NCI-H2227 treated with DMSO at 0.1 percent for 48 hours (cell line): ENCODE results near the gene VPS35.
A peak's percentile ranks its signal among the peaks of the same experiment; 100 is the strongest.
"Not testable (repeated sequence)": the region's sequence is repeated elsewhere in the genome, so short reads cannot be mapped to it uniquely, and the experiment has no call there.

Experiments
- DNase-seq: peaks from one replicate; lab custom pipeline; 2025; lab: John Stamatoyannopoulos, UW

Gene VPS35

GRCh38 chr16:46712911-46713310 is 23.9 kb upstream of the VPS35 start:
- no peak for DNase-seq

GRCh38 chr16:46711106-46712058 is 22.4 kb upstream of the VPS35 start:
- DNase-seq: no peak

- DNase-seq: no peak
Observed at GRCh38 chr16:46709469-46710005, 20.6 kb upstream of the VPS35 start.

DNA sequence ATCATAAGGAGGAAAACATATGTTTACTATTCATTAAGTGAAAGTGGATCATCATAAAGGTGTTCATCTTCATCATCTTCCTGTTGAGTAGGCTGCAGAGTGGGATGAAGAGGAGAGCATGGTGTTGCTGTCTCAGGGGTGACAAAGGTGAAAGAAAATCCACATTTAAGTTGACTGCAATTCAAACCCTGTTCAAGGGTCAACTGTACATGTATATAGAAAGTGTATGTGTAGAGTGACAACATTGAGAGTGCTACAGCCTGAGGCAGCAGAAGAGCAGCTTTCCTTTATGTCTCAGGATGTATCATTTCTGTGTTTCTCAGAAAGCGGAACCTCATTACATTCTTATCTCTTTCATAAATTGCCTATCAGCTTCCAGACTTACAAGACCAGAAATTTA is 17.7 kb upstream of the VPS35 start:
- no peak for DNase-seq

DNA sequence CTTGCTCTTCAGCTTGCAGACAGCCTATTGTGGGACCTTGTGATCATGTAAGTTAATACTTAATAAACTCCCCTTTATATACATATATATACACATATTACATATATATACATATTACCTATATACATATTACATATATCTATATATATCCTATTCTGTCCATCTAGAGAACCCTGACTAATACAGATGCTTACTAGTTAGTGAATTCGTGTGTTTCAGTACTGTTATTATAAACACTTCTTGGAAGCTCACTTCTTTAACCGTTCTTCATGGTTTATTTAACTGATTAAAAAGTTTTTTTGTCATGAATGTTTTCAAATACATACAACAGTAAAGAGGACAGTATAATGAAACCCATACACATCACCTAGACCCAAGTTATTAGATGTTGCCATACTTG is 13.1 kb upstream of the VPS35 start:
- no peak for DNase-seq

DNA sequence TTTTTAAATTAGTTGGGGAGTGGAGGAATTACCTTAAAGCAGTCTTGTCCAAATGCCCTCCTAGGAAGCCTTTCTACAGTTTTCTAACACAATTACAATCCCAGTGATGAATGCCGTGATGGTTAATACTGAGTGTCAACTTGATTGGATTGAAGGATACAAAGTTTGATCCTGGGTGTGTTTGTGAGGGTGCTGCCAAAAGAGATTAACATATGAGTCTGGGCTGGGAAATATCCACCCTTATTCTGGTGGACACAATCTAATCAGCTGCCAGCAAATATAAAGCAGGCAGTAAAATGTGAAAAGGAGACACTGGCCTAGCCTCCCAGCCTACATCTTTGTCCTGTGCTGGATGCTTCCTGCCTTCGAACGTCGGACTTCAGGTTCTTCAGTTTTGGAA is 12.6 kb upstream of the VPS35 start:
- no peak for DNase-seq

GRCh38 chr16:46700048-46700447 is 11.1 kb upstream of the VPS35 start:
- DNase-seq: no peak

DNA sequence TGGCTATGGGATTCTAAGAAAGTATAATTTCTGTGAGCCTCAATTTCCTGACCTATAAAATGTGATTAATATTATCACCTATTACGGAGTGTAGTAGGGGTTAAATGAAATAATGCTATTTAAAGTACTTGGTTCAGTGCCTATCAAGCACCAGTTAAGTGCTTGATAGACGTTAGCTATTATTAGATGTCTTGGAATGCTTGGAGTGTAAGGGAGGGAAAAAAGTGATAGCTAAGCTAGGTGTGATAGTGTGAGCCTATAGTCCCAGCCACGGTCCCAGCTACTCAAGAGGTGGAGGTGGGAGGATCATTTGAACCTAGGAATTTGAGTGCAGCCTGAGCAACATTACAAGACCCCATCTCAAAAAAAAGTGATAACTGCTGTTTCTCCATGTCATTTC is 8.0 kb upstream of the VPS35 start:
- no peak for DNase-seq

- no peak for DNase-seq
Observed at GRCh38 chr16:46695937-46696336, 7.0 kb upstream of the VPS35 start.

- DNase-seq: no peak
Observed at GRCh38 chr16:46693598-46693997, 4.6 kb upstream of the VPS35 start.

DNA sequence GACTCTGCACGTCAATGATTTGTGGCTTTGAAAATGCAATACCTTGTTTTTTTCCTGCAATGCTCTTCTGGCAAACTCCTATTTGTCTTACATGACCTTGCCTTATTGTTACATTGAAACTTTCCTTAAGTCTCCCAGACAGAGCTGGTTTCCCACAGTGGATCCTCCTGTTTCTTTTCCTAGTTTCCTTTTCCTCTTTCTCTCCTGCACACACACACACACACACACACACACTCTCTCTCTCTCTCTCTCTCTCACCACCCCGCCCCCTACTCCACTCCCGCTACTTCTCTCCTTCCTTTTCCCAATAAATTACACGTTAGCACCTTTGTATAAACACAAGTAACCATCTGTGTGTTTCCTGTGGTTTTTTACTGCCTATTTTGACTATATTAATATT is 2.7 kb upstream of the VPS35 start:
- DNase-seq: no peak

GRCh38 chr16:46690281-46691178 is 1.6 kb upstream of the VPS35 start:
- DNase-seq: no peak

- peak; percentile 97 for DNase-seq
Observed at GRCh38 chr16:46689365-46690280, 645 bp upstream of the VPS35 start, which contains the start of gene ORC6. Gene ORC6 (plus strand): TSS chr16:46689659. CDS start chr16:46689706, 47 bp downstream.

- no peak for DNase-seq
Observed at GRCh38 chr16:46688101-46688653, 801 bp downstream of the VPS35 start.

DNA sequence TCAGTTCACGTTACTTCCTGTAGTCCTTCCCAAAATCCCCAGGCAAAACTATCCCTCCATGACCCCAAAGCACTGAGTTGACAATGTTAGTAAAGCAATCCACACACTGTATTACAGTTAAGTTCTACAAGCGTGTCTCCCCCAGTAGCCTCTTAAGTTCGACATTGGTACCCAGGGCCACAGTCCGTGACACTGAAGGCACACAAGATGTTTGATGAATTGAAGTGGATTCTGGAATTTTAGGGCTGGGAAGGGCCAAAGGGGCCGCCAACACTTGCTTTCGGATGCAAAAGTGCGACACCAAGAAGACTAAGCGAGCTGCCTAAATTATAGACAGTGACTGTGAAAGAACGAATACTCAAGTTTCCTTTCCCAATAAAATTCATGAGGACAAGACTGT is 1.5 kb downstream of the VPS35 start:
- no peak for DNase-seq

- no peak for DNase-seq
Observed at GRCh38 chr16:46686815-46687473, 2.0 kb downstream of the VPS35 start.

DNA sequence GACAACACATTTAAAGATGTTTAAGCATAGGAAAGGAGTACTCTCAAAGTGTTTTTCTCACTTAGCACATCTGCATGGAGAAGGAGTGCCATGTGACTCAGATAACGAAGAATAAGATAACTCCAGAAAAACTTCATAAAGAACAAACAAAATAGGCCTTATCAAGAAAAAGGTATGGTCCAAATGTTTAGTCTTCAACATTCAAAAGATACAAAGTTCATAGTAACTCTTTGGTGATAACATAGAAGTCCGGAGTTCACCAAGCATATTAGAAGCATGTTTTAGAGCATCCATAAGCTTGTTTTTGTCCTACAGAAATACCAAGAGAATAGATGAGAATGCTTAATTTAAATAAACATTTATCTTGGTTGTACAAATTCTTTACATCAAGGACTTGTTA is 7.1 kb downstream of the VPS35 start:
- not testable (repeated sequence) for DNase-seq

DNA sequence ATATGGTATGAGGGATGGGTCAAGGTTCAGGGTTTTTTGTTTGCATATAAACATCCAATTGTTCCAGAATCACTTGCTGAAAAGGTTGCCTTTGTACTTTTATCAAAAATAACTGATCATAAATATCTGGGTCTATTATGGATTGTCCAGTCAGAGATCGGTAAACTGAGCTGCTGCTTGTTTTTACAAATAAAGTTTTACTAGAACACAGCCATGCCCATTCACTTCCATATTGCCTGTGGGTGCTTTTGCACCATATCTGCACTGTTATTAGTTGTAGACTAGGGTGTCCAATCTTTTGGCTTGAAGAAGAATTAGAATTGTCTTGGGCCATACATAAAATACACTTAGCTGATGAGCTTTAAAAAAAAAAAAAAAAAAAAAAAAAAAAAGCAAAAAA is 11.0 kb downstream of the VPS35 start:
- DNase-seq: not testable (repeated sequence)

GRCh38 chr16:46673320-46674013 is 15.5 kb downstream of the VPS35 start:
- DNase-seq: peak; percentile 14

DNA sequence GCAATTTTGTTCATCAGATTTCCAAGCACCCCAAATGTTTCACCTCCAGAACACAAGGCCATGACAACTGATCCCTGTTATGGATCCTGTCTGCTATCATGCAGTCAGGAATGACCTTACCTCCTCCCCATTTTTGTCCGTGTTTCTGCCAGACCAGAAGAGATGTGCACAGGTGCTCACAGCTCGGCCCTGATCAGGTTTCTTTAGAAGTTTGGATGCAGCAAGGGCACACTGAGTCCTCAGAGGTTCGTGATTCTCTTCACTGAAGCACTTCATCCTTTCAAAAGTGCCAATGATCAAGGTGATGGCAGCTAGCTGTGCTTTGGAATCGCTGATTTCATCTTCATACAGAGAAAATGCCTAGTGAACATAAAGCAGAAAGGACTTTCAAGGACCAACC is 26.9 kb downstream of the VPS35 start:
- DNase-seq: no peak
